SK-N-SH treated with all-trans-retinoic acid at 6 μM for 48 hours (cell line): ENCODE data around the gene ACP2.

Source experiments
- CSRNP3 ChIP-seq: fragments of 250-450 bp; sonication (Bioruptor Pico); IDR thresholded peaks from 2 replicates; pipeline ENCODE4 v1.5.1; 2021; ENCODE audit warnings: mild to moderate bottlenecking, moderate library complexity
- ESRRG ChIP-seq: fragments of 250-450 bp; sonication (Bioruptor Pico); IDR thresholded peaks from 2 replicates; pipeline ENCODE4 v1.6.1; 2021; ENCODE audit warnings: mild to moderate bottlenecking

GRCh38 chr11:47282462-47282861 lies 33.8 kb upstream of the ACP2 start:
- TF ChIP-seq CSRNP3 (CRISPR knock-in tag) (no peak), ESRRG (no peak)
